Nucleus accumbens (tissue), 56 donors: ENCODE measurements around the gene ANKRD44.

ENCODE experiments used
- DNase-seq, 56 donors: peaks; one replicate each; lab custom pipeline; 2025; lab: John Stamatoyannopoulos, UW

The ANKRD44 gene

DNA sequence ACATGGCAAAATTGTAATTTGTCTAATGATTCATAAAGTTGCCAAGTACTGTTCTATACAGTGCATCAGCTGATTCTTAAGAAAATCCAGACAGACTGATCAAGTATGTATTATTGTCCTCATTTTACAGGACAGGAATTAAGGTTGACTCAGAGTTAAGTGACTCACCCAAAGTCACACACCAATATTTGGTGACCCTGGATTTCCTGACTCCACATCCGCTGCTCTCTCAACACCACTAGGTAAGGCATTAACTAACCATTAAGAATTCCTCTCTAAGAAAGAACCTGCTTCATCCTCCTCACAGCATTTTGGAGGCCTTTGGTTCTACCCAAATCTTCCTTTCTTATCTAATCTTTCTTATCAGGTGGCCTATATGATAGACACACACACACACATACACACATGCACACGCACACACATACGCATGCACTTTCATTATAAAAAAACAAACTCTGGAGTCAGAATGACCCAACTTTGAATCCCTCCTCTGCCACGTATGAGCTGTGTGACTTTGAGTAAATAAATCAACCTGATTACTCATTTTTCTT, 150.8 kb downstream of the ANKRD44 start:
- DNase-seq, result no peak

DNA sequence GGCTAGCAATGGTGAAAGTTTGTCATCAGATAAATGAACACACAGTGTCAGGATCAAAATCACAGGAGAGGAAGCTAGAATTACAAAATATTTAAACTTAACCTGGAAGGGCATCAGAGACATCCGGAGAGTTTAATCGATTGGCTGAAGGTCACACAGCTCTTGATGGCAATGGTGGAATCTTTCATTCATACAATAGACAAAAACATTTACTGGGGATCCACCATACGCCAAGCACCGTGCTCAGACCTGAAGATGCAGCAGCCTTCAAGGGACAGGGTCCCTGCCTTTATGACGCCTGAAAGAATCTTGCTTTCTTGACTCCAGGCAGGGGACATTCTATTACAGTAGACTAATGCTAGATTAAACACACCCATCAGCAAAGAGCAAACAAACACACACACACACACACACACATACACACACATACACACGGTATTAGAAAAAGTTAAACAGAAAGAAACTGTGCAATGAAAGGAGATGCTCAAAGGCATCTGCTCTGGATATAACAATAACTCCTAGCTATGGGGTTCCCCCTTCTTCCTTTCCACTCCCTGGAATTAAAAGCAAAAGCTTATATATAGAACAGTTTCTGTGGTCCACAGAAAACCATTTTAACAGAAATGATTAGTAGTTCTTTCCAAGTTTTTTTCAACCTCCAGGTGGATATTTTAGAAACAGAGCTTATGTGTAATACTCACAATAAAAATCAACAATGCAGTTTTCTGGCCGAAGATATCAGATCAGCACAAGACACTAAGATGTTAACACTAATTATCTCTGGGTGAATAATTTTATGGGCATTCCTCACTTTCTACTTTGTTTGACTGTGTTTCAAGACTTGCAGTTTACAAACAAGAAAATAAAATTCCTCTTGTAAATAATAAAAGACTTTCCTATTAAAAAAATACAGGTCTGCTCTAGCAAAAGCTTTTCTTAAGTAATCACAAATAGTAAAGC, 151.7 kb downstream of the ANKRD44 start:
- no peak for DNase-seq

DNA sequence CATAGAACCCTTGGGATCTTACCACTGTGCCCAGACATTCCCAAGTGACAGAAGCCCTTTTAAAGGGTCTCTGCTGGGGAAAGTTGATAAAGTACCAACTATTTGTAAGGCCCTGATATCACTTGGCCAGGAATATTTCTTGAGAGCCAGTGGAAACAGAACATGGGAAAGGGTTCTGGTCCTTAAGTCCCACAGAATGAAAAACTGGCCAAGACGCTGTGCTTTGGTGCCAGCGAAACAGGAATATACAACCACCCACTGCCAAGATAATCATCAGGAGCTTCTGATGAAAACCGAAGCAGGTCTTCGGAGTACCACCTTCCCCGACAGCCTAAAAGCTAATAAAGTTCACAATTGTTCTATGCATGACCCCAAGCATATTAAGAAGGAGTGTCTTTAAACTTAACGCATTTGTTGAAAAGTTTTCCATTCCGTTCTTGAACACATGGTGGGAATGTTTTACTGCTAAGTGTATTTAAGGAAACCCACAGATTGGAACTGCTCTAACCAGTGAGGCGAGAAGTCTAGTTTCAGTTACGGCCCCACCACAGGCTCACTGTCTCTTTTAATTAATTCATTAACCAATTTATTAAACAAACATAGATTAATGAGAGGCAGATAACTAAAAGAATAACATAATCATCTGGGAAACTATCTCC, 152.6 kb downstream of the ANKRD44 start:
- DNase-seq, result no peak

DNA sequence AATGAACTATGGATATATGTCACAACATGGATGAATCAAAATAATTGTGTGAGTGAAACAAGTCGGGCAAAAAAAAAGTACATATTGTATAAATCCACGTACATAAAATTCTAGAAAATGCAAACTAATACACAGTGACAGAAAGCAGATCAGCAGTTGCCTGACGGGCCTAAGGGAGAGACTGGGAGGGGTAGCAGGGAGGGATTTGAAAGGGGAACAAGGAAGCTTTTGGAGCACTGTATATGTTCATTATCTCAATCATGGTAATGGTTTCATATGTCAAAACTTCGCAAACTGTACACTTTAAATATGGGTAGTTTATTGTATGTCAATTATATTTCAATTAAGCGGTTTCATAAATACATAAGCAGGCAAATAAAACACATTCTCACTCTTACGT, 153.8 kb downstream of the ANKRD44 start:
- no peak for DNase-seq

DNA sequence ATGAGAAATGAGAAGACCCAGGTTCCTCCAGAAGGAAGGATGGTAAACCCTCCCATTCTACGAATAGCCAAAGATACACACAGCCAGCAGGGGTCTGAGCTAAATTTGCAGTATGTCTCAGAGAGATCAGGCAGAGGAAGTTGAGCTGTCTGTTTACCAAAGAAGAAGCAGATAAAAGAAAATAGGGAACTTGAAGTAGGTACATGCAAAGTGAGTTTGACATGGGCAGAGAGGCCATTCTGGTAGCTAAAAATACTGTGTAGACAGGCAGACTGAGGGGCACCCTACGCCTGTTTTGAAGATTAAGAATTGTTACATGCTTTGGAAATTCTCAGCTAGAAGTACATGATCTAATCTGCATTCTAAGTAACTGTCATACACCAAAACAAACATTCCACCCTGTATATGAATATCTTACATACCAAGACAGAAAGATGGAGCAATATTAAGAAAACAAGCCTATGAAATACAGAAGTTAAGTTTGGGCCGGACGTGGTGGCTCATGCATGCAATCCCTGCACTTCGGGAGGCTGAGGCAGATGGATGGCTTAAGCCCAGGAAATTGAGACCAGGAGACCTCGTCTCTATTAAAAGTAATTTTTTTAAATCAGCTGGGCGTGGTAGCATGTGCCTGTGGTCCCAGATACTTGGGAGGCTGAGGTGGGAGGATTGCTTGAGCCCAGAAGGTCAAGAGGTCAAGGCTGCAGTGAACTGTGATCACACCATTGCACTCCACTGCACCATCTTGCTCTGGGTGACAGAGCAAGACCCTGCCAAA, 157.9 kb downstream of the ANKRD44 start:
- peak in 6 of 56 donors; percentile 2 to 23 (median 12) for DNase-seq

DNA sequence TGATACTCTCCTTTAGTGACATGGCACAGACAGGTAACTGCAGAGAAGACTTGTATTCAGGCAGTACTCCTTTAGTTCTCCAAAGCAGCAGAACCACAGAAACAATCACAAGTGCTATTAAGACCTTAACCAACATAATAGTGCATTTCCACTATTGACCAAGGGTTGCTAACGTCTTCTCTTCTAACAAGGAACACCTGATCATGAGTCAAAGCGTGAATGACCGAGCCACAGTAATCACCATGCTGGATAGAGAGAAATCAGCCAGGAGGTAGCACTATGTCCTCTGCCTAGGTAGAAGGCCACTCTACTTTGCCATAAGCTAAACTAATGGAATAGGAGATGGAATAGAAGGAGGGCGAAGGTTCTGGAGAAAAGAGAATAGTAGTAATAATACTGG, 161.0 kb downstream of the ANKRD44 start:
- DNase-seq, result no peak

DNA sequence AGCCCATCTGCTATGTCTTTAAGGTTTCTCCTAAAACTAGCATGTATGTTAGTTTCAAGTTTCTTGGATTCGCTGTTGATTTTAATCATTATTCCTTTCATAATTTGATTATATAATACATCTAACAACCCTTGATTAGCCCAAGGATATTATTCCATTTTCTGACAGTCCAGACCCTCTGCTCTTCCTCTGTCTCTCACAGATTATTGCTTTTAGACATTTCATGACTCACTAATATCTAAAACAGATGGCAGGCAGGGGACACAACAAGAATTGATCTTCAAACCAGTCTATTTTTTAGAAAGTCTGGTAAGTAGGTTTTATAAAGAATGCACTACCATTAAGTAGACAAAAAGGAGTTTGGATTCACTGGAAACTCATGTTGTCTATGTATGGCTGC, 162.2 kb downstream of the ANKRD44 start:
- DNase-seq, result no peak

DNA sequence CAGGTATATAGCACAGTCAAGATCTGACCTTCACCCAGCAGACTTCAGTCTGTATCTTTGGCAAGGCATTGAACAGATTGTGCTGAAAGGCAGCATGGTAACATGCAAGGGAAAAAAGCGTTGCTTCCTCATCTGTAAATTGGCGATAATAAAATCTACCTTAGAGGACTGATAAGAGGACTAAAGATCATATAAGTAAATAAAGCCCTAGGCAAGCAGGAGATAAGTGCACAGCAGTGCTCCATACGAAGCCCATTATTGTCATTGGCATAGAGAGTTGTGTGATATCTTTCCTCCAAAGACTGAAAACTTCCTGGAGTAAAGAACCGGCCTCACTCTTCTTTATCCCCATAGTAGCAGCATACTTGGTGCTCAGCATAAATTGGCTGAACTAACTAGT, 162.6 kb downstream of the ANKRD44 start:
- no peak for DNase-seq

DNA sequence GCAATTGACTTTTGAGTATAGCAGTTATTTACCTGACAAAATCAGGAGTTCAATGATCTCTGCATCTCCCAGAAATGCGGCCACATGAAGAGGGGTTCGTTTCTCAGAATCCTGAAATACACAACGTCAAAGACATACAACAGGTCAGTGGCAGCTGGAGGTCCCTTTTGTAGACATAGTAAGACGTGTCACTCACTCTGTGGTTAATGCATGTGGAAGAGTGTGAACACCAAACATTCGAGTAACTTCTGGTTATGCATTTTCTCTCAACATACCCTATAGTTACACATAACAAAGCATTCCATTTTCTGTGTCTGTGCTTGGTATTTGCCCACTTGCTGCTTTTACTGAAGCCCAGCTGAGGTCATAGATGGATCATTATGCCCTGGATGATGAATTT, 163.6 kb downstream of the ANKRD44 start:
- no peak for DNase-seq

DNA sequence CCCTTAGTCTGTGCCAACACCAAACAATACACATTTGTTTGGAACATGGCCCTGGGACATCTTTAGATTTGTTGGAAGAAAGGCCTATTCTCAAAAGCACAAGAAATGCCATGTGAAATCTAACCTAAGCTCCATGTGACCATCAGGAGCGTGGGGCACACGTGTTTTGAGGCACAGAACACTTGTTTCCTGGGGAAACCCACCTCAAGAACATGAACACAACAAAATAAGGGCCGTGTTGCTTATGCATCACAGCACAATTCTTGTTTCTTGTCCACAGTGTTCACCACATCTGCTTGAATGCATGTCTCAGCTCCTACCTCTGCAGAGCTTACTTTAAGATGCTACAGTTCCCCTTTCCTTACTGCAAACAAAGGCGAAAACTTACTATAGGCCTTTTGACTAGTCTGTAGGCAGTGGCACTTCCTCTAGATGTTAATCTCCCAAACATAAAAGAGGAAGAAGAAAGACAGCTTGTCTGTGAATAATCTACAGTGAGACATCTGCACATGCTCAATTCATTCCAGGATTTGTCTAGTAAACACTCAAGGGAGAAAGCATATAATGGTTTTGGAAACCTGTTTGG, 165.0 kb downstream of the ANKRD44 start:
- peak in 2 of 56 donors; percentile 13 to 17 for DNase-seq

DNA sequence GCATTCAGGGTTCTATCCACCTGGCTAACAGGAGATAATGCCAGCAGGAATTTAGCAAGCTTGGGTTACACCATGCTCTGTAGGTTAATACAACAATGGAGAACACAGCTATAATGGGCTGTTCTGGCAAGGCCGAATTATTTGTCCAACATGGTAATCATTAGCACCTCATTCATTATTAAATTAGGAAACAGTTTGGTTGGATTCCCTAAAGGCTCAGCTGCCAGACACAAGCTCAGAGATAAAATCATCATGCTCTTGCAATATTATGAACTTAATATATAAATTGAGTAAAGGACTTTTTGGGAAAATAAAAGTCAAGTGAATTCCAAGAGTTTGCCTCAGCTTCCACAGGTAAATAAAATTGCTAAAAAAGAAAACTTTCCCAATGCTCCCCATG, 166.4 kb downstream of the ANKRD44 start:
- no peak for DNase-seq

DNA sequence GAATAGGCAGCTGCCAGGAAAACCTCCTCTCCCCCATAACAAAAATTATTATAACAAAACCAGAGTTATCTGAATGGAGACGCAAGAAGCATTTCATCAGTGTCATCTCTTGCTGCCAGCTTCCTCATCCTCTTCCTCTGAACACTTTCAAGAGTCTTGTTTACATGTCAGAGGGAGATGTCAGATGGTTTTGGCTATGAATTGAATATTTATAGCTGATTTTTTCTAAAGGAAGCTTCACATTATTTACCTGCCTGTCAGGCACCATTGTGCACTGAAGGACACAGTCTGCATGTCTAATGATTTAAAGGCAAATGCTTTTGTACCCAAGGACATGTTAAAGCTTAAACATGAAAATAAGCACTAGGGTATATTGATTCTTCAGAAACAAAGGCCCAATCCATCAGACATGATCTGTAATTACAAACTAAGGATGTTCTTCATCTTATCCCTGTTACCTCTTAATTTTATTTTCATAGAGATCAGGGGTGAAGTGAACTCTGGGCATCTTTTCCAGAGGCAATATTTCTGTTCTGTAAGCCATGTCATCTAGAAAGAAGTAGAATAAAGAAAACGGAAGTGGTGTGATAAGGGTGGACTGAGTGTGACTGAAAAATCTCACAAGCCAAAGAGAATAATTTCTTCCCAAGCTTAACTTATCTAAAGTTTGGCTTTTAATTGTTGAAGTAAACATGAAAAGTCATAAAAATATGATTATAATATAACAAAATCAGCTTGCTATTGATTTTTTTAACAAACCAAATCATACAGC, 168.7 kb downstream of the ANKRD44 start:
- DNase-seq, result no peak

DNA sequence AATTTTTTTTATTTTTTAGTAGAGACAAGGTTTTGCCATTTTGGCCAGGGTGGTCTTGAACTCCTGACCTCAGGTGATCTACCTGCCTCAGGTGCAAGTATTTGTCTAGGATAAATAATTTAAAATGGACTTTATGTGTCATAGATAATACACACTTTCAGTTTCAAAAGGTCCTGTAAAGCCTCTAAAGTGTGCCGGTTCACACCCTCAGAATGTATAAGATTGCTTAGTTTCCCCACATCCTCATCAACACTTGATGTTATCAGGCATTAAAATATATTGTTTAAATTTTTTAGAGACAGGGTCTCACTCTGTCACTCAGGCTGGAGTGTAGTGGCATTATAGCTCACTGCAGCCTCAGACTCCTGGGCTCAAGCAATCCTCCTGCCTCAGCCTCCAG, 170.5 kb downstream of the ANKRD44 start:
- no peak for DNase-seq

DNA sequence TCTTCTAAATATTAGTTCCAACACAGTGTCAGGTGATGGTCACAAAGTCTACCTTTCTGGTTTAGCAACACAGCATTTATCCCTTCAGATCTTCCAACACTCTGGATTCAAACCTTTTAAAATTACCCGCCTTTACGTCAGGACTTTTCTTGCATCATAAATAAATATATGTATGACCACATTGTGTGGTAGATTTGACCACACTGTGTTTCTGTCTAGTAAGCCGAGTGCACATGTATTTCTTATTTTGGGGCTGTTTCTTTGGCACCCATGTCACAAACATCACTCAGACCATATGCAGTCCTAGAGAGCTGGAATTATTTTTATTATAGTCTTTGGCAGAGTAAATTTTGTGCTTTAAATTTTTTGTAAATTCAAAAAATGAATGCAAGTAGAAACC, 172.1 kb downstream of the ANKRD44 start:
- DNase-seq, result no peak

DNA sequence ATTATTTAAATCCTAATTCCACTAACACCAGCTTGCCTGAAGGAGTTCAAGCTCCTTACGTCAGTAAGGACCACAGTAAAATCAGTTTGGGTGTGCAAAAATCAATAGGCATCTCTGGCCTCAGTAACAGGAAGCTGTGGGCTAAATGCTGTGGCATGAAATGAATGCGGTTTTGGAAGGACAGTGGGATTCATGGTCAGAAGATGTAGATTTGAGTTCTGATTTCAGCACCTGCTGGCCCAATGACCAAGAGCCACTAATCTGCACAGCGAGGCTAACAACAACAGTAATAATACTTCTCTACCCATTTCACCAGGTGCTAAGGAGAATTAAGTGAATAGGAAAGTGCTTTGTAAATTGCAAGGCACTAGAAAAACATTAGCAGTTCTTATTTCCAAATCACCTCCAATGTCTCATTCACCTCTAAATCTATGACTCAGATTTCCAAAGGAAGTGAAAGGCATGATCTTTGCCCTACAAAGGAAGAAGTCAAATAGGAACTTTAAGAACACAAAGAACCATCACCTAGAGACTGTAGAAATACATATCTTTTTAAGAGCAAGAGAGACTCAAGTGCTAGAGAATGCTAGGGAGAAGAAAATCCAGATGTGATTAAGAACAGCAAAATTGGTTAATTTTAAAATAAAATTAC, 172.6 kb downstream of the ANKRD44 start:
- DNase-seq, result no peak

DNA sequence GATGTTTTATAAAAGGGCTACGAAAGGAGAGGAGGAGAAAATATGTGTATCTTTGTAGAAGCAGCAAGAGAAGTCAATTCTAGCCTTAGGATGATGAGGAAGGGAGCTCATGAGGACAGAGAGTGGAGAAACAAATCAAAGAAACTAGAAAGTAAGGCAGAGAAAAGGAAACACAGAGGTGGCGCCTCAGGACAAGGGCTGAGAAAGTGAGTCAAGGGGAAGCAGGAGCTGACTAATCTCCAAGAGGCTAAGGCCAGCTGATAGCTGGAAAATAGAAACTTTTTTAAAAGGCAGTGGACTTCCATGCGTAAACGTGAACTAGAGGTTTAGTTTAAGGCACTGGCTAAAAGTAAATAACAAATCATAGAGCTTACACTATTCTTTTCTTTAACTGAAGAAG, 173.3 kb downstream of the ANKRD44 start:
- DNase-seq, result no peak

DNA sequence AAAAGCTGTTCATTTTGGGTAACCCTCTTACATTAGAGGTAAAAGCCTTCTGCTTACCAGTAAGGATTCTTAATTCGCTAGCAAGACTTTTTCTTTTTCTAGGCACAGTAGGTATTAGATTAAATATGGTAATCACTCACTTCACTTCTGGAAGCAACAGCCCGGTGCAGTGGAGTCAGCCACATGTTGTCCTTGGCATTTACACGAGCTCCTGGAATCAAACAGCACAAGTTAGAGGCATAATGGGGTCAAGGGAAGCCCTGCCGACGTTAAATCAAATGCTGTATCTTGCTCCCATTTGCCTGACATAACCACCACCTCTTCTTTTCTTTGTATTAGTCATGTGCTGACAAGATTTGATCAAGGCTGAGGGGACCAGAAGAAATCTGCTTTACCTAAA, 174.1 kb downstream of the ANKRD44 start:
- DNase-seq, result no peak

DNA sequence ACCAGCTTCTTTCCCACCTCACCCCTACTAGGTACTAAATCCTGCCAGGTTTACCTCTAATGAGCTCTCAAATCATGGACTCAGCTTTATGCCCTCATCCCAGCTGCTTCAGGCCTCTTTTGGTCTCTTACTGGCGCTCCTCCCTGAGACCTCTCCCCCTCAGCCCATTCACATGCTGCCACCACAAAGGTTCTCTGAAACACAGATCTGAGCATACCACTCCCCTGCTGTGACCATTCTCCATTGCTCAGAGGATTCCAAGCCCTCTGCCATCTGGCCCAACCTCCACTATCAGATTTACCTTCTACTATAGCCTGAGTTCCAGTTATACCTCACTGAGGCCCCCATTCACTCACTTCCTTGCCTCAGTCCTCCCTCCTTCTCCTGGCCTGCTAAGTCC, 174.8 kb downstream of the ANKRD44 start:
- no peak for DNase-seq

DNA sequence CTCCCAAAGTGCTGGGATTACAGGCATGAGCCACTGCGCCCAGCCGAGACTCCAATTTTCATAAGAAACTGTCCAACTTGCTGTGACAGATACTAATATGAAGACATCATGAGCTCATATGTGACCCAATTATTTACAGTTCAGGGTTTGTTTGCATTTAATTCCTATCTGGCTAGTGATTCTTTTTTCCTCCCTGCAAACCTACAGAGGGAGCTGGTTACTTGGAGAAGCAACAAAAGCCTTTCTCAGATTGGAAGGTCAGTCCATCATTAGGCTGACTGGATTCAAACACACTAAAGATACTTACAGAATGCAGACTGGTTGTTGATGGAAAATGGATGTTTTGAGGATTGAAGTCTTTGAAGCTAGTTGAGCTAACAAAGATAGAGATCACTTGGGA, 176.4 kb downstream of the ANKRD44 start:
- DNase-seq, result no peak
